PC-3 (cell line): ENCODE measurements around the gene USP40.

Source experiments
- EZH2 ChIP-seq: fragments of 300-600 bp; sonication (generic); IDR thresholded peaks from one replicate; pipeline ENCODE4 v1.6.1; 2017; ENCODE audit warnings: antibody characterized with exemption, mild to moderate bottlenecking, low read length; ENCODE audit not compliant: unreplicated experiment
- TF ChIP-seq, protein P1 (sequence below): fragments of 300-600 bp; sonication (generic); conservative IDR thresholded peaks from 2 replicates; pipeline ENCODE4 v1.5.1; 2017; ENCODE audit warnings: antibody characterized with exemption, low read depth, mild to moderate bottlenecking, low read length

DNA sequence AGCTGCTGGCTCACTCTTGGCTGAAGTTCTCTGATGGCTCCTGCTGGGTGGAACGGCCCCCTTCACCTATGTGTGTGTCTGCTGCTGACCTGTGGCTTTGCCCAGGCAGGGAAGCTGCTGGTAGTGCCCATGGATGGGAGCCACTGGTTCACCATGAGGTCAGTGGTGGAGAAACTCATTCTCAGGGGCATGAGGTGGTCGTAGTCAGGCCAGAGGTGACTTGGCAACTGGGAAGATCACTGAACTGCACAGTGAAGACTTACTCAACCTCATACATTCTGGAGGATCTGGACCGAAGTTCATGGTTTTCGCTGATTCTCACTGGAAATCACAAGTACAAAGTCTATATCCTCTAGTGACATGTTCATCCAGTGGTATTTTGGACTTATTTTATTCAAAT is 36.9 kb upstream of the USP40 start:
- no peak for TF ChIP-seq EZH2
- TF ChIP-seq, protein P1, sequence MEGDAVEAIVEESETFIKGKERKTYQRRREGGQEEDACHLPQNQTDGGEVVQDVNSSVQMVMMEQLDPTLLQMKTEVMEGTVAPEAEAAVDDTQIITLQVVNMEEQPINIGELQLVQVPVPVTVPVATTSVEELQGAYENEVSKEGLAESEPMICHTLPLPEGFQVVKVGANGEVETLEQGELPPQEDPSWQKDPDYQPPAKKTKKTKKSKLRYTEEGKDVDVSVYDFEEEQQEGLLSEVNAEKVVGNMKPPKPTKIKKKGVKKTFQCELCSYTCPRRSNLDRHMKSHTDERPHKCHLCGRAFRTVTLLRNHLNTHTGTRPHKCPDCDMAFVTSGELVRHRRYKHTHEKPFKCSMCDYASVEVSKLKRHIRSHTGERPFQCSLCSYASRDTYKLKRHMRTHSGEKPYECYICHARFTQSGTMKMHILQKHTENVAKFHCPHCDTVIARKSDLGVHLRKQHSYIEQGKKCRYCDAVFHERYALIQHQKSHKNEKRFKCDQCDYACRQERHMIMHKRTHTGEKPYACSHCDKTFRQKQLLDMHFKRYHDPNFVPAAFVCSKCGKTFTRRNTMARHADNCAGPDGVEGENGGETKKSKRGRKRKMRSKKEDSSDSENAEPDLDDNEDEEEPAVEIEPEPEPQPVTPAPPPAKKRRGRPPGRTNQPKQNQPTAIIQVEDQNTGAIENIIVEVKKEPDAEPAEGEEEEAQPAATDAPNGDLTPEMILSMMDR: no peak
